GM11168 (cell line): ENCODE measurements around the gene SYTL5.
"Not testable (repeated sequence)": the region's sequence is repeated elsewhere in the genome, so short reads cannot be mapped to it uniquely, and the experiment has no call there.

ENCODE experiments used
- in situ Hi-C: fragments of 300-500 bp; cut with MboI; formaldehyde crosslinking; loops from one replicate; pipeline ENCODE4 v1.12.0; 2022; ENCODE audit warnings: low sequenced_read_pairs; ENCODE audit not compliant: unreplicated experiment

SYTL5 gene

DNA sequence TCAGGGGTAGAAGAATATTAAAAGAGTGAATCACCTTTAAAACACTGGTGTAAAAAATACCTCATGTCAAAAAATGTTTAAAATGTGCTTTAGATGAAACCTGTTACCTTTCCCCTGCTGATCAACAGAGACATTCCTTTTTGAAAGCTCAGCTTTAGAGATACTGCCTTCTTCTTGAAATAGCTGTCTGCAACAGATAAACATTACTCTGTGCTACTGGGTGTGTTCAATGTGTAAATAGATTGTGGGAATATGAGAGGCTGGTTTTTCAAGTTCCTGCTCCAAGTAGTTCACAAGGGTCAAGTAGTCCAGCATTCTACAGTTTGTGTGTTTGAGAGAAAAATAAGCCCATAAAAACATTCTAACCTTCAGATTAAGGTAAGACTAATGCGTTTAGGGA lies at the start of gene SYTL5:
SYTL5 (plus strand) TSS at position 263 of the 400 bp plus-strand sequence. CDS start 27,337 bp downstream, outside the sequence.
- in situ Hi-C loops: no loop called here

DNA sequence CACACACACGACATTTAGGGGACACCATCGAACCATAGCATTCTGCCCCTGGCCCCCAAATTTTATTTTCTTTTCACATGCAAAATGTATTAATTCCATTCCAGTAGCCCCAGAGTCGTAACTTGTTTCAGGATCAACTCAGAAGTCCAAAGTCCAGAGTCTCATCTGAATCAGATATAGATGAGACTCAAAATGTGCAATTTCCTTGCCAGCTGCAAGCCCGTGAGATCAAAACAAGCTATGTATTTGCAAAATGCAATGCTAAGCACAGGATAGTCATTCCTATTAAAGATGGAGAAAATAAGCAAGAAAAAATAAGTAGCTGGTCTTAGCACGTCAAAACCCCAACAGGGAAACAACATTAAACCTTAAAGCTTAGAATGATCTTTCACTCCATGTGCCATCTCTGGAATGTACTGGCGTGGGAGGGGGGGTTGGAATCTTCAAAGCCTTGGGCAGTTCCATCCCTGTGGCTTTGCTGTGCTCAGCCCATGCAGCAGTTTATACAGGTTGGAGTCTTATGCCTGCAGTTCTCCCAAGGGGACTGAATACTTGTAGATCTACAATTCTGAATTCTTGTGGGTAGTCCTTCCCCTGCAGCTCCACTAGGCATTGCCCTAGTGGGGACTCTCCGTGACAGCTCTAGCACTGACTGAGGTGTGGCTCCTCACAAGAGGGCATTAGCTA lies 47.7 kb upstream of the SYTL5 start:
- in situ Hi-C loops: no loop called here

DNA sequence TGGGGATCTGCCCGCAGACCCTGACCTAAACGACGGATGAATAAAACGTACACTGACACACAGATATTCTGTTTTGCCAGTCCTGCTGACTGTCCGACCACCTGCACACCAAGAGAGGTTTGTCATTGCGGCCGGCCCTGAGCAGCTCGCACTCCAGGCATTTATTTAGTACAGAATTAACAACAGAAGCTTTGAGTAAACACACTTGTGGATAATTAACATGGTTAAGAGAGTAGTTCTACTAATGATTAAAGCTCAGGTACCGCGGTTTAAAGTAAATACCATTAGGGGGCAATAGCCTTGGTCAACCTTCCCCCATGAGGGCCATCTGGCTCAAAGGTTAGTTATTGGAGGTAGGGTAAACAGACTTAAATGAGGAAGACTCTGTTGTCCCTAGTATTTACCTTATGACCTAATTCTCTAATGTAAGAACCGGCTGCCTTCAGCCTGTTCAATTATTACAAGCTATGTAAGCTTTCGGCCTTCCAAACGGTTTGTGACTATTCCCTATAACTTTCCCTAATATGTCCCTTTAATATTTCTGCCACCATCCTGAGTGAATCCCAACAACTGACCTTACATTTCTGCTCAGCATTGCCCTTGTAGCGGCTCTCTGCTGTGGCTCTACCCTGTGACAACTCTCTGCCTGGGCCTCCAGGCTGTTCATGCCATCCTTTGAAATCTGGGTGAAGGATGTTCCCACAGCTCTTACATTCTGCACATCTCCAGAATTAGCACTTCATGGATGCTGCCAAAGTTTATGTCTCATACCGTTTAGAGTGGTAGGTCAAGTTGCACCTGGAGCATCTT lies 46.9 kb upstream of the SYTL5 start:
- in situ Hi-C loops: no loop called here

GRCh38 chrX:37961118-37961517 lies 45.2 kb upstream of the SYTL5 start:
- in situ Hi-C loops: no loop called here

- in situ Hi-C loops: no loop called here
These were observed 38.6 kb upstream of the SYTL5 start for GRCh38 chrX:37967714-37968113.

- in situ Hi-C loops: no loop called here
These were observed 30.9 kb upstream of the SYTL5 start for GRCh38 chrX:37975421-37975820.

GRCh38 chrX:37976153-37976552 lies 30.2 kb upstream of the SYTL5 start:
- in situ Hi-C loops: no loop called here

GRCh38 chrX:37984880-37985279 lies 21.5 kb upstream of the SYTL5 start:
- in situ Hi-C loops: no loop called here

GRCh38 chrX:37986893-37987292 lies 19.5 kb upstream of the SYTL5 start:
- in situ Hi-C loops: no loop called here

DNA sequence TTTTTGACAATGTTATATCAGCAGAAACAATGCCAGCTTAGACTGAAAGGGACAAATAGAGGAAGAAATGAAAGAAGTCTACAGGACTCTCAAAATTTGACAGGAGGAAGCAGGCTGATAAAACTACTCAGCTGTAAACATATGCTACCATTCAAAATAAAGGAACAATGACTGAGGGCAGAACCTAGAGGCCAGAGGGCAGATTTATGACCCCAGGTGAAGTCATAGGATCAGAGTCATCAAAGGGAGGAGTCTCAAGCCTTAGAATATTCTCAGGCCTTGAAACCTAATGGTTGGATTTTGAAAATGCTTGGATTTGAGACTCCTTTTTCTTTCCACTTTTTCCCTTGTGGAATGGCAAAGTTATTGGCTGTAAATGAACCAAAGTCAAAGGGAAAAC lies 17.0 kb upstream of the SYTL5 start:
- in situ Hi-C loops: no loop called here

DNA sequence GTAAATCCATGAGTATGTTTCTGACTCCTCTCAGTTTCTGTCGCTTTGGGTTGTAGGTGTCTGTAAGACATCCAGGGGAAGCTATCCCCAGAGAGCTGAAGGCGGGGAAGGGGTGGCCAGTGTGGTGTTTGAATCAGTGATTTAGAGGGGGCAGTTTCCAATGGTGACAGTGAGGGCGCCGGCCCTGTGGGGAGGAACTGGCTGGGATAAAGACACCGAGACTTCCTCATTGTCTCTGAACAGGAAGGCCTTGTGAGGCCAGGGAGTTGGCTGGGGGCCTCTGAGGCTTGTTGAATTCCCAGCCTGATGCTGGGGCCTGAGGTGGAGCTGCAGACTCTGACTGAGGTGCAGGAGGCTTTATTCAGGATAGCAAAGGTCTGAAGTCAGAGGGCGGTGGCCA lies 15.1 kb upstream of the SYTL5 start:
- in situ Hi-C loops: not testable (repeated sequence)

GRCh38 chrX:37993176-37993575 lies 13.2 kb upstream of the SYTL5 start:
- in situ Hi-C loops: no loop called here

- in situ Hi-C loops: no loop called here
These were observed 12.3 kb upstream of the SYTL5 start for GRCh38 chrX:37993837-37994619.

DNA sequence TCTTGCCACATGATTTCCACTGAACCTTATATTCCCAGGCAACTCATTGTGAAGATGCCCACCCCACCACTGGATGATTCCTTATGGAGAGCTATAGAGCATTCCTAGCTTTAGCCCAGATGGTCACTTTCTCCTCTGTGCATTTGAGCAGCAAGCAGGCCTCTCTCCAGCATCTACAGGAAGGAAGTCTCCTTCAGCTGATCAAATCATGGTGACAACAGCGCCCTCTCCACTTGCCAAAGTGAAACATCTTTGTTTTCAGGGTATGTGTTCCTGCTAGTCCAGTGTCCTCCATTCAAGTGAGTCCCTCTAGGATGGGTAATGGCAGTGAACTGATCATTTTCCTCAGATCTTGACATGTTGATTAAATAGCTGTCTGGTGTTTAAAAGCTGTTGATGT lies 10.9 kb upstream of the SYTL5 start:
- in situ Hi-C loops: no loop called here

DNA sequence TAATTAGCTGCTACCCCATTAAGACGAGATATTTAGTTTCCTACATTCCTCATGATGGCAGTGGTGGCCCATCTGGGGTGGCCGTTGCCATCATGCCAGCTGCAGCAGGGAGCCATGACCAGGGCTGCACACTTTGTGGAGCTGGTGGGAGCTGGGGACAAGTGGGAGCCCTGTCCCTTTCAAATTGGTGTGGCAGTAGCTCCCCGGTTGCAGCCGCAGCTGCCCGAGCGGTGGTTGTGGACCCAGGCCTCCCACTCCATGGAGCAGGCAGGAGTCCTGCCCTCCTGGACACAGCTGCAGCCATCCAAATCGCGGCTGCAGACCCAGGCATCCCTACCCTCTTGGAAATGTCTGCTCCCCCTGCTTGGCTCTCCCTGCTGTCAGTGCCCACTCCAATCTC lies 9.3 kb upstream of the SYTL5 start:
- in situ Hi-C loops: no loop called here

- in situ Hi-C loops: no loop called here
These were observed 7.6 kb upstream of the SYTL5 start for GRCh38 chrX:37998586-37999262.

GRCh38 chrX:38000706-38001105 lies 5.6 kb upstream of the SYTL5 start:
- in situ Hi-C loops: no loop called here

DNA sequence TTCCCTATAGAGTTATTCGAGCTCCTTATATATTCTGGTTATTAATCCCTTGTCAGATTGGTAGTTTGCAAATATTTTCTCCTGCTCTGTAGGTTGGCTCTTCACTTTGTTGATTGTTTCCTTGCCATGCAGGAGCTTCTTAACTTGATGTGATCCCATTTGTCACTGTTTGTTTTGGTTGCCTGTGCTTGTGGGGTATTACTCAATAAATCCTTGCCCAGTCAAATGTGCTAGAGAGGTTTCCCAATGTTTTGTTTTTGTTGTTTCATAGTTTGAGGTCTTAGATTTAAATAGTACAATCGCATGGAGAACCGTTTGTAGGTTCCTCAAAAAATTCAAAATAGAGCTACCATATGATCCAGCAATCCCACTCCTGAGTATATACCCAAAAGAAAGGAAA lies 2.3 kb upstream of the SYTL5 start:
- in situ Hi-C loops: no loop called here

GRCh38 chrX:38006778-38007177 lies 425 bp downstream of the SYTL5 start:
- in situ Hi-C loops: no loop called here

DNA sequence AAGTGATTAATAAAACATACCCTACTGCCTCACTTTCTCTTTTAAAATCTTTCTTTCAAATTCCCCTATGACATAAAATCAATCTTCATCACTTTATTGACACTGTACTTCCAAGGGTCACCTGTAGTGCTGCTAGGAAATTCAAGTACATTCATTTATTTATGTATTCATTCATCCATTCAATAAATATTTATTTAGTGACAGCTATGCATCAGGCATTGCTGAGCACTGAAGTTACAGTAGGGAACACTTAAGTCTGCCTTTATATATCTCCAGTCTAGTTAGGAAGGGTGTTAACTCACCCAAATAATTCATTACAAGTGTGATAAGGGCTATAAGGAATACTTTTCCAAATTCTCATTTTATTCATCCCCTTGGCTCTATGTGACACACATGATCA lies 2.3 kb downstream of the SYTL5 start:
- in situ Hi-C loops: no loop called here
